Motor neuron (in vitro differentiated cells): ENCODE results near the gene CACNA1H. TPM values are rescaled to one million over a fixed set of nuclear protein-coding genes. Genes with fewer than 3 reads are reported as not detected.
A peak's percentile ranks its signal among the peaks of the same experiment; 100 is the strongest.
"Not testable (repeated sequence)": the region's sequence is repeated elsewhere in the genome, so short reads cannot be mapped to it uniquely, and the experiment has no call there.

Experiments
- ATAC-seq, 8 experiments: fragments of 200-7000 bp; cut with Tn5 transposase; replicated peaks in 6 of 8; 2 replicates each; pipeline ENCODE4 v1.8.0; 2021; ENCODE audit warnings: mild to moderate bottlenecking in 8 of 8, moderate library complexity in 8 of 8
- H3K27ac ChIP-seq, 2 donors: fragments of 250-450 bp; sonication (Bioruptor Pico); 2 replicates each; pipeline ENCODE4 v1.9.0; 2021; ENCODE audit warnings: antibody characterized with exemption in 2 of 2, mild to moderate bottlenecking in 2 of 2, moderate library complexity in 1 of 2
- H3K4me1 ChIP-seq, 2 donors: fragments of 250-450 bp; sonication (Bioruptor Pico); replicated peaks in 1 of 2; 2 replicates each; pipeline ENCODE4 v1.6.1; 2021; ENCODE audit warnings: antibody characterized with exemption in 2 of 2, mild to moderate bottlenecking in 2 of 2, moderate library complexity in 1 of 2
- H3K4me3 ChIP-seq, 5 donors: fragments of 250-450 bp; sonication (Bioruptor Pico); 2 replicates each; pipeline ENCODE4 v1.9.0; 2021; ENCODE audit warnings: antibody characterized with exemption in 5 of 5, mild to moderate bottlenecking in 5 of 5, moderate library complexity in 4 of 5
- whole genome bisulfite sequencing, 10 experiments: fragments of 450-650 bp; shearing (Covaris generic); methylation state at CpG; one replicate each; pipeline ENCODE4 v1.0.0; 2022; 5-methylcytosine and 5-hydroxymethylcytosine counted together
- in situ Hi-C, 9 experiments: fragments of 400-800 bp; cut with MboI; loops; one replicate each; pipeline ENCODE4 v1.15.0; 2021; ENCODE audit warnings: low sequenced_read_pairs in 9 of 9, low pct_unique_long_range_greater_than_20kb in 2 of 9; ENCODE audit not compliant: unreplicated experiment in 9 of 9
- total RNA-seq, 8 experiments: library from RNA; unstranded; fragments of 300-600 nt; gene quantifications; 2 replicates each; pipeline versions ENCODE4 v1.2.3 to v1.2.4, GENCODE V29; 2022

CACNA1H gene
- total RNA-seq, 8 experiments from 2014 or later, result 0.36 to 30.6 (median 20.9) TPM; not detected in 1

GRCh38 chr16:1260101-1260680 is 107.3 kb downstream of the CACNA1H start:
- 10% methylated on average over 6 of the region's 36 CpGs; no CpG with 5 or more reads in 9 of the 10 experiments for WGBS, 10 experiments
- no peak for ATAC-seq
- no peak overlapping the region for H3K27ac ChIP-seq
- no peak overlapping the region for H3K4me3 ChIP-seq
- in situ Hi-C loops, result no loop called here
- H3K4me1 ChIP-seq, result peaks cover 0 to 6% of the 10 kb centered on the region in 2 donors

GRCh38 chr16:1261131-1261892 is 108.4 kb downstream of the CACNA1H start:
- WGBS, 10 experiments, result 12 to 35% (median 19%) methylated on average over 4 to 5 of the region's 47 CpGs; no CpG with 5 or more reads in 7 of the 10 experiments
- peaks cover 0 to 6% of the 10 kb centered on the region in 2 donors for H3K4me1 ChIP-seq
- no peak overlapping the region for H3K4me3 ChIP-seq
- H3K27ac ChIP-seq, result no peak overlapping the region
- in situ Hi-C loops, result no loop called here
- peak in 3 of 8 experiments; percentile 5 to 44 (median 10) for ATAC-seq

GRCh38 chr16:1262210-1262845 is 109.4 kb downstream of the CACNA1H start:
- H3K4me1 ChIP-seq, result peaks cover 0 to 6% of the 10 kb centered on the region in 2 donors
- H3K27ac ChIP-seq, result no peak overlapping the region
- no peak overlapping the region for H3K4me3 ChIP-seq
- ATAC-seq, result no peak
- 24 to 100% (median 73%) methylated on average over 1 to 7 of the region's 32 CpGs; no CpG with 5 or more reads in 5 of the 10 experiments for WGBS, 10 experiments
- in situ Hi-C loops, result no loop called here

GRCh38 chr16:1262846-1263221 is 109.9 kb downstream of the CACNA1H start:
- 40 to 80% (median 40%) methylated on average over 1 of the region's 9 CpGs; no CpG with 5 or more reads in 7 of the 10 experiments for WGBS, 10 experiments
- H3K4me3 ChIP-seq, result no peak overlapping the region
- H3K4me1 ChIP-seq, result peaks cover 0 to 6% of the 10 kb centered on the region in 2 donors
- in situ Hi-C loops, result no loop called here
- H3K27ac ChIP-seq, result no peak overlapping the region
- no peak for ATAC-seq

GRCh38 chr16:1263591-1264344 is 110.9 kb downstream of the CACNA1H start:
- in situ Hi-C loops, result no loop called here
- peak in 1 of 8 experiments; percentile 53 for ATAC-seq
- Histone ChIP-seq H3K4me3 (no peak overlapping the region), H3K27ac (no peak overlapping the region), H3K4me1 (peaks cover 0 to 5% of the 10 kb centered on the region in 2 donors)
- WGBS, 10 experiments, result 10 to 73% (median 46%) methylated on average over 2 to 4 of the region's 15 CpGs; no CpG with 5 or more reads in 6 of the 10 experiments

GRCh38 chr16:1264345-1265089 is 111.6 kb downstream of the CACNA1H start:
- no peaks in the 10 kb centered on the region for H3K4me1 ChIP-seq
- WGBS, 10 experiments, result 73 to 95% (median 89%) methylated on average over 2 to 11 of the region's 16 CpGs; no CpG with 5 or more reads in 3 of the 10 experiments
- H3K4me3 ChIP-seq, result no peak overlapping the region
- H3K27ac ChIP-seq, result no peak overlapping the region
- in situ Hi-C loops, result no loop called here
- no peak for ATAC-seq

- Histone ChIP-seq H3K27ac (no peak overlapping the region), H3K4me3 (no peak overlapping the region), H3K4me1 (no peaks in the 10 kb centered on the region)
- 40 to 74% (median 72%) methylated on average over 1 to 5 of the region's 13 CpGs; no CpG with 5 or more reads in 3 of the 10 experiments for WGBS, 10 experiments
- in situ Hi-C loops, result no loop called here
- ATAC-seq, result no peak
Observed at GRCh38 chr16:1265090-1265630, 112.3 kb downstream of the CACNA1H start.

GRCh38 chr16:1265826-1266225 is 112.9 kb downstream of the CACNA1H start:
- Histone ChIP-seq H3K27ac (no peak overlapping the region), H3K4me3 (no peak overlapping the region), H3K4me1 (no peaks in the 10 kb centered on the region)
- in situ Hi-C loops, result no loop called here
- ATAC-seq, result no peak
- 28 to 37% methylated on average over 2 to 4 of the region's 19 CpGs; no CpG with 5 or more reads in 8 of the 10 experiments for WGBS, 10 experiments

- H3K4me1 ChIP-seq, in situ Hi-C loops, ATAC-seq, H3K27ac ChIP-seq, H3K4me3 ChIP-seq: not testable (repeated sequence)
- 60 to 100% (median 91%) methylated on average over 1 to 7 of the region's 7 CpGs; no CpG with 5 or more reads in 4 of the 10 experiments for WGBS, 10 experiments
Observed at GRCh38 chr16:1269418-1269817, 116.5 kb downstream of the CACNA1H start.

- 67 to 73% (median 73%) methylated on average over 4 to 6 of the region's 12 CpGs; no CpG with 5 or more reads in 7 of the 10 experiments for WGBS, 10 experiments
- ATAC-seq, result peak in 2 of 8 experiments; percentile 6 to 9
- no peak overlapping the region for H3K4me3 ChIP-seq
- H3K4me1 ChIP-seq, result peaks cover 0 to 5% of the 10 kb centered on the region in 2 donors
- H3K27ac ChIP-seq, result no peak overlapping the region
- in situ Hi-C loops, result no loop called here
Observed at GRCh38 chr16:1271380-1271723, 118.4 kb downstream of the CACNA1H start.
